Endodermal cell (in vitro differentiated cells): ENCODE measurements around the gene SELPLG. TPM values are rescaled to one million over a fixed set of nuclear protein-coding genes. Genes with fewer than 3 reads are reported as not detected.

Experiments used
- DNase-seq: peaks from one replicate; pipeline ENCODE4 v3.0.0-alpha.2; 2017
- H3K27ac ChIP-seq: 2 replicates; pipeline ENCODE4 v1.5.1; 2013; ENCODE audit warnings: mild to moderate bottlenecking, low read depth, low read length, moderate library complexity
- H3K27me3 ChIP-seq: 2 replicates; pipeline ENCODE4 v1.6.1; 2013; ENCODE audit warnings: mild to moderate bottlenecking, low read length, moderate library complexity; ENCODE audit not compliant: insufficient read depth, control insufficient read depth, poor library complexity, severe bottlenecking
- H3K36me3 ChIP-seq: 2 replicates; pipeline ENCODE4 v1.7.0; 2013; ENCODE audit warnings: mild to moderate bottlenecking, low read length, moderate library complexity; ENCODE audit not compliant: control insufficient read depth, insufficient read depth
- H3K4me1 ChIP-seq: one replicate; pipeline ENCODE4 v1.7.0; 2013; ENCODE audit warnings: low read length; ENCODE audit not compliant: control insufficient read depth, insufficient read depth
- H3K4me3 ChIP-seq: 2 replicates; pipeline ENCODE4 v1.5.1; 2013; ENCODE audit warnings: mild to moderate bottlenecking, low read length, moderate library complexity
- H3K9ac ChIP-seq: 2 replicates; pipeline ENCODE4 v1.6.1; 2013; ENCODE audit warnings: mild to moderate bottlenecking, low read length, moderate library complexity; ENCODE audit not compliant: poor library complexity, severe bottlenecking; ENCODE audit errors: extremely low read depth
- H3K9me3 ChIP-seq: 2 replicates; pipeline ENCODE4 v1.6.1; 2013; ENCODE audit warnings: mild to moderate bottlenecking, low read length, moderate library complexity; ENCODE audit not compliant: control insufficient read depth
- H3K27ac Mint-ChIP-seq: 2 replicates; pipeline ENCODE4 v1.8.0; 2020; ENCODE audit warnings: mixed read lengths
- H3K27me3 Mint-ChIP-seq: 2 replicates; pipeline ENCODE4 v1.8.0; 2021; ENCODE audit warnings: mild to moderate bottlenecking, mixed read lengths; ENCODE audit not compliant: insufficient read depth
- H3K36me3 Mint-ChIP-seq: 2 replicates; pipeline ENCODE4 v1.8.0; 2020; ENCODE audit warnings: low read depth, mixed read lengths
- H3K4me1 Mint-ChIP-seq: 2 replicates; pipeline ENCODE4 v1.8.0; 2020; ENCODE audit warnings: mixed read lengths
- H3K4me3 Mint-ChIP-seq: 2 replicates; pipeline ENCODE4 v1.8.0; 2020; ENCODE audit warnings: mild to moderate bottlenecking, moderate library complexity, mixed read lengths
- H3K9me3 Mint-ChIP-seq: 2 replicates; pipeline ENCODE4 v1.8.0; 2020; ENCODE audit warnings: mild to moderate bottlenecking, mixed read lengths
- WGBS, 2 experiments: methylation state at CpG; one replicate each; pipeline versions ENCODE4 v1.1.5 to v1.1.7; 2013; ENCODE audit warnings: missing lambda C conversion rate in 2 of 2, mixed read lengths in 1 of 2; ENCODE audit not compliant: insufficient coverage in 1 of 2, insufficient read length in 1 of 2; 5-methylcytosine and 5-hydroxymethylcytosine counted together
- total RNA-seq, 2 donors: library from RNA; stranded (reverse); fragmentation: NEBNext Ultra II Directional in 1 of 2; extraction: Animal tissue kit (Norgen Biotek cat#: 25700) in 1 of 2; gene quantifications; 2 replicates in 1 of 2; 3 replicates in 1 of 2; pipeline ENCODE4 v1.2.1, GENCODE V29; 2021
- TF ChIP-seq, protein P1 (sequence below): fragments of 200-600 bp; sonication (generic); conservative IDR thresholded peaks from 2 replicates; pipeline ENCODE4 v1.5.0; 2021; ENCODE audit warnings: antibody characterized with exemption, mild to moderate bottlenecking

SELPLG gene
- total RNA-seq, 2 donors from 2014 or later: 0.13 TPM; not detected in 1

DNA sequence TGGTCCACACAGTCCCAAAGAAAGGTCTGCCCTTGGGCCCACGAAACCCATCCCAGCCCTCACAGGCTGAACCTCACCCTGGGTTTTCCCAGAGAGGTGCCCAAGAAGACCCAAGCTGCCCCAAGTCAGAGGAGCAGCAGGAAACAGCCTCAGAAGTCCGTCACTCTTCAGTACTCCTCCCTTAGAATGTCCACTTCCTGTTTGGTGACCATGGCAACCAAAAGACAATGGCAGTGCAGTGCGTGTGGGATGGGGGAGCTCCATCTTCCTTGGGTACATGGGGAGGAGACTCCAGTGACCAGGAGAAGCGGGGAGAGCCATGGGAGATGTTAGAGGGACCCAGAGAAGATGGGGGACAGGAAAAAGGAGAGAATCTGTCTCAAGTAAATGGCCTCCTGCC, 11.3 kb downstream of the SELPLG start:
- no peaks in the 10 kb centered on the region for H3K27me3 Mint-ChIP-seq
- H3K36me3 ChIP-seq: no peaks in the 10 kb centered on the region
- no peak overlapping the region for H3K27ac ChIP-seq
- H3K9me3 ChIP-seq: no peaks in the 10 kb centered on the region
- H3K27me3 ChIP-seq: no peaks in the 10 kb centered on the region
- WGBS, 2 experiments: 63 to 76% methylated on average over 4 of the region's 4 CpGs
- no peak overlapping the region for H3K9ac ChIP-seq
- no peaks in the 10 kb centered on the region for H3K4me1 Mint-ChIP-seq
- peak; percentile 80 for DNase-seq
- no peaks in the 10 kb centered on the region for H3K36me3 Mint-ChIP-seq
- no peaks in the 10 kb centered on the region for H3K4me1 ChIP-seq
- TF ChIP-seq, protein P1, sequence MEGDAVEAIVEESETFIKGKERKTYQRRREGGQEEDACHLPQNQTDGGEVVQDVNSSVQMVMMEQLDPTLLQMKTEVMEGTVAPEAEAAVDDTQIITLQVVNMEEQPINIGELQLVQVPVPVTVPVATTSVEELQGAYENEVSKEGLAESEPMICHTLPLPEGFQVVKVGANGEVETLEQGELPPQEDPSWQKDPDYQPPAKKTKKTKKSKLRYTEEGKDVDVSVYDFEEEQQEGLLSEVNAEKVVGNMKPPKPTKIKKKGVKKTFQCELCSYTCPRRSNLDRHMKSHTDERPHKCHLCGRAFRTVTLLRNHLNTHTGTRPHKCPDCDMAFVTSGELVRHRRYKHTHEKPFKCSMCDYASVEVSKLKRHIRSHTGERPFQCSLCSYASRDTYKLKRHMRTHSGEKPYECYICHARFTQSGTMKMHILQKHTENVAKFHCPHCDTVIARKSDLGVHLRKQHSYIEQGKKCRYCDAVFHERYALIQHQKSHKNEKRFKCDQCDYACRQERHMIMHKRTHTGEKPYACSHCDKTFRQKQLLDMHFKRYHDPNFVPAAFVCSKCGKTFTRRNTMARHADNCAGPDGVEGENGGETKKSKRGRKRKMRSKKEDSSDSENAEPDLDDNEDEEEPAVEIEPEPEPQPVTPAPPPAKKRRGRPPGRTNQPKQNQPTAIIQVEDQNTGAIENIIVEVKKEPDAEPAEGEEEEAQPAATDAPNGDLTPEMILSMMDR: no peak
- peak overlapping the region; percentile 8 for H3K27ac Mint-ChIP-seq
- no peak overlapping the region for H3K4me3 ChIP-seq
- no peak overlapping the region for H3K4me3 Mint-ChIP-seq
- peaks cover 2% of the 10 kb centered on the region for H3K9me3 Mint-ChIP-seq

DNA sequence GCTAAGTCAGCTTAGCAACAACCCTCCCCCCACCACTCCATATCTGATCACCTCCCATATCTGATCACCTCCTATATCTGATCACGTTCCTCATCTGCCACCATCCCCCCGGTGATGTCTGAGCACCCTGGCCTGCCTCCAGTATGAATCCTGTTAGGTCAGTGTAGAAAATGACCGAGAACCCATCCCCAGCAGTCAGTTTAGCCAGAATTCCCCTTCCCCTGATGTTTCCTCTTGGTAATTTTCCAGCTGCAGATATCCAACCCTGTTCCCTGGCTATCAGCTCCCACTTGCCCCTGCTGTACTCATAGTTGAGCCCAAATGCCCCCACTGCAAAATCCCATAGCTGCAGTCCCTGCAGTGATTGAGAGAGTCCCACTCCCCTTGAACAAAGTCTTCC, 12.5 kb downstream of the SELPLG start:
- 99 to 100% methylated on average over 1 to 3 of the region's 3 CpGs for WGBS, 2 experiments
- no peak overlapping the region for H3K4me3 ChIP-seq

DNA sequence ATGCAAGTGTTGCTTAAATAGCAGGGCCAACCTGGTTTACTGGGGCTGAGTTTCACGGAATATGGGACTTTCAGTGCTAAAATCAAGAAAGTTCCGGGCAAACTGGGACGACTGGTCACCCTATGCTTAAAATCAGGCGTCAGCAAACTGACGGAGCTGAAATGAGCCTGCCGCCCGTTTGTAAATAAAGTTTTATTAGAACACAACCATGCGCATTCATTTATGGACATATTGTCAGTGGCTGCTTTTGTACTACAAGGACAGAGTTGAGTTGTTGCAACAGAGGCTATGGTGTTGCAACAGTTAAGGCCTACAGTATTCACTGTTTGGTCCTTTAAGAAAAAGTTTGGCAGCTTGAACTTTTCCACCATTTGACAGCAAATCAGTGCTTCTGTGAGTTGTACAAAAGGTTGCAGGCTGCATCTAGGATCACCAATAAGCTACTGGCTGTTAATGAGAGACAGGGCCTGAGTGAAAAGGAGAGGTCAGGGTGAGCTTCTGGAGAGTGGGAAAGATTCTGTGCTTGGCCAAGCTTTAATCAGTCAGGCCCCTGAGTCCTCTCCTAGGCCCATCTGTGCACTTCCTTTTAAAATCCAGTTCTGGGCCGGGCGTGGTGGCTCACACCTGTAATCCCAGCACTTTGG, 13.3 kb downstream of the SELPLG start:
- Histone ChIP-seq H3K9me3 (no peaks in the 10 kb centered on the region), H3K36me3 (no peaks in the 10 kb centered on the region), H3K27ac (no peak overlapping the region), H3K4me1 (no peaks in the 10 kb centered on the region), H3K9ac (no peak overlapping the region), H3K27me3 (no peaks in the 10 kb centered on the region), H3K4me3 (no peak overlapping the region)
- no peak for DNase-seq
- Mint-ChIP-seq H3K4me1 (no peaks in the 10 kb centered on the region), H3K4me3 (no peak overlapping the region), H3K9me3 (peaks cover 10% of the 10 kb centered on the region), H3K27me3 (peaks cover 2% of the 10 kb centered on the region), H3K36me3 (no peaks in the 10 kb centered on the region), H3K27ac (no peak overlapping the region)
- WGBS, 2 experiments: 95% methylated on average over 10 of the region's 10 CpGs
- TF ChIP-seq, protein P1: no peak

More for the DNA sequence above, 12.5 kb downstream of the SELPLG start:
- Mint-ChIP-seq H3K27ac (no peak overlapping the region), H3K27me3 (peaks cover 1% of the 10 kb centered on the region), H3K4me1 (no peaks in the 10 kb centered on the region), H3K4me3 (no peak overlapping the region), H3K9me3 (peaks cover 6% of the 10 kb centered on the region), H3K36me3 (no peaks in the 10 kb centered on the region)
- TF ChIP-seq, protein P1: no peak
- DNase-seq: no peak
- Histone ChIP-seq H3K4me1 (no peaks in the 10 kb centered on the region), H3K36me3 (no peaks in the 10 kb centered on the region), H3K27me3 (no peaks in the 10 kb centered on the region), H3K9ac (no peak overlapping the region), H3K9me3 (no peaks in the 10 kb centered on the region), H3K27ac (no peak overlapping the region)
